GM19397 (cell line): Measurements from ENCODE around the gene SLC17A6.

Experiments
- ATAC-seq: cut with Tn5 transposase; IDR thresholded peaks from one replicate; pipeline ENCODE4 v1.9.1; 2021; ENCODE audit warnings: mild to moderate bottlenecking, moderate library complexity; ENCODE audit not compliant: unreplicated experiment

SLC17A6 gene

GRCh38 chr11:22337596-22338485, at the start of gene SLC17A6:
SLC17A6 (plus strand) TSS chr11:22338381; CDS start chr11:22338534, 153 bp downstream.
- no peak for ATAC-seq

- no peak for ATAC-seq
Measured at GRCh38 chr11:22302368-22302767, 35.8 kb upstream of the SLC17A6 start.

- no peak for ATAC-seq
Measured at GRCh38 chr11:22304337-22304961, 33.7 kb upstream of the SLC17A6 start.

- no peak for ATAC-seq
Measured at GRCh38 chr11:22317656-22318055, 20.5 kb upstream of the SLC17A6 start.

- ATAC-seq, result no peak
Measured at GRCh38 chr11:22331771-22332170, 6.4 kb upstream of the SLC17A6 start.

DNA sequence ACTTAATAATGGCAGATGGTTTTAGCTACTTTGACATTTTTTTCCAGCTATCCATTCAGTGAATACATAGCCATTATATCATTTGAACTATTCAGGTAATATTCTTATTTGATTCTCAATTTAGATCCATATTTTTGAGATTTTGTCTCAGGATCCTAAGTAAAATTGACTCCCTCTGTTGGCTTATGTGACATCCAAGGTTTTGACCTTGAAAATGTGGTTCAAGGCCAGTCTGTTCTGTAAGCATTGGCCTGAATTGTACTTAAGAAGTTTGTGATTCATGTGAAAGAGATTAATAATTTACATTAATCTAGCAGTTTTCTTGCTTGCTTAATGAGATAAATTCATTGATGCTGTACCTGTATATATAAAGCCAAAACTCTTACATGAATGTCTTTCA, 1.6 kb upstream of the SLC17A6 start:
- ATAC-seq, result no peak

GRCh38 chr11:22339611-22340010, 1.4 kb downstream of the SLC17A6 start:
- ATAC-seq, result no peak

GRCh38 chr11:22340235-22340634, 2.1 kb downstream of the SLC17A6 start:
- ATAC-seq, result no peak

DNA sequence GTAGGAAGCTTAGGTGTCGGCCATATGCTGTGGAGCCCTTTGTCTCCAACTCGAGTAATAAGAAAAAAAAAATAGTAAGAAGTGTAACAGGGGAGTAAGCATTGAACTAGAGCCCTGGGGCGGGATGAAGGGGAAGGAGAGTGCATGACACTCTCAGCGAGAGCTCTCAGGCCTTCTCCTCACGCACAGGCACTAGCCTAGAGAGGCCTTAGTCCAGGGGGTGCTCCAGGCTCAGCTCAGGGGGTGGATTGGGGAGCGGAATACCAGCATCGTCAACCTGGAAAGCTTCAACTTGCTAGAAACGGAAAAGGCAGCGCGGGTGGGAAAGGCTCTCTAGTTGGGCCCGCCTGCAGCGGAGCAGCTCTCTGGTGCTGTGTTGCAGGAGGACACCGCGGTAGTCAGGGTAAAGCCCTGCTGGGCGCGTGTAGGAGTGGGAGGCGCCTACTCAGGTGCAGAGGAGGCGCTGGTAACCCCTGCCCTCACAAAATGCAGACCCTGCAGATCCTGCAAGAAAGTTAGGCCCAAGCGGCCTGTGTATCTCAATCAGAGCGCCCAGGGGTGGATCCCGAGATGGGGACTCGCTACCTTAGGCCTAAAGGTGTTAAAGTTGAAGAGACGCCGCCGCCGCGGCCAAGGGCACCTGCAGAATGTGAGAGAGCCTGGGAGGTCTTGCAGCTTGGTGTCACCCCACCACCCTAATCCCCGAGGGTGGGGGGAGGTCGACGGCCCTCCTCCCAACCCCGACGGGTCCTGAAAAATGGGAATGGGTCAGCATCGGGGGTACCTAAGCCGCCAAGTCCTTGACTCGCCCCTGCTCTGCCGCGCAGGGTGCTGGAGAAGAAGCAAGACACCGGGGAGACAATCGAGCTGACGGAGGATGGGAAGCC, 2.8 kb downstream of the SLC17A6 start:
- ATAC-seq, result no peak

- no peak for ATAC-seq
Measured at GRCh38 chr11:22341588-22341931, 3.4 kb downstream of the SLC17A6 start.

DNA sequence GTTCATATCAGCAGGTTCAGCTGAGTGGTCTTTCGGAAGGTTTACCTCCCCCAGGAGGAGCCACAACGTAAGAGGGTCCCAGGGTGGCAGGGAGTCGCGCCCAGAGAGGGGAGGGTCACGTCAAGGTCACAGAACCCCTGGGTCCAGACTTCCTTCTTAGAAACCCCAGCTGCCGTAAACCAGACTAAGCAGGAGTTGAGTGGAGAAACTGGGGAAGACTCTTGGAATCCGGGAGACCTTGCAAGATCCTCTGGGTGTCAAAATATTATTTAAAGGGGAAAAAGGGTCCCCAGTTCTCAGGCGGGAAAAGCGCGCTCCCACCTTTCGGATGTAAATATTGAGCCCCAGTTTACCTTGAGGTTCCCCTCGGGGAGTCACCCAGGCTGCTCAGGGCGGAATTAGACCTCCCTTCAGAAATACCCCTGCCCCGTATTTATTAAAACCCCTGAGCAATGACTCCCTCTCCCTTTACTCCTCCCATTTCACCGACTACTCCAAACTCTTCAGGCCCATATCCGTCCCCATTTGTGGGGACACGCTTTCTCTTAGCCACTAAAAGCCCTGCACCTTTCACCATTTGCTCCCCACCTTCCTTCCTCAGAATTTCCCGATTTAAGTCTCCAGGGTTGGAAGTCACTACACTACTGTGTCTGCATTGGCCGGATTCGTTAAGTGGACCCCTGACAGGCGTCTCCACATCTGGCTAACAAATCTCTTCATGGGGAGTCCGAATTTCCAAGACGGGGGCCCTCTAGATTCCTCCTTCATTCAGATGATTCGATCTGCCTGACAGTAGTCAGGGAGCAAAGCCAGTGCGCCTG, 4.2 kb downstream of the SLC17A6 start:
- no peak for ATAC-seq

DNA sequence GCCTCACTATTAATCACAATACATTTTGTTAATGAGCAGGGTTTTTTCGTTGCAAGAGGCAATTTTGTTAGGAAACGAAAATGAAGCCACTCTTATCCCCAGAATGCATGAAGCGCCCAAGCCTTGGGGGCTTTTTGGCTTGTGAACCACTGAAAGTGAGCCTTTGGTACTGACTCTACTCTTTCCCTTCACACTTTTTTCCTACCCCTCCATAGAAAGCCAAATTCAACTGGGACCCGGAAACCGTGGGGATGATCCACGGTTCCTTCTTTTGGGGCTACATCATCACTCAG, 4.8 kb downstream of the SLC17A6 start:
- ATAC-seq, result no peak

GRCh38 chr11:22343371-22344032, 5.3 kb downstream of the SLC17A6 start:
- ATAC-seq, result no peak

- ATAC-seq, result no peak
Measured at GRCh38 chr11:22344081-22344480, 5.9 kb downstream of the SLC17A6 start.

GRCh38 chr11:22346282-22346681, 8.1 kb downstream of the SLC17A6 start:
- ATAC-seq, result no peak

DNA sequence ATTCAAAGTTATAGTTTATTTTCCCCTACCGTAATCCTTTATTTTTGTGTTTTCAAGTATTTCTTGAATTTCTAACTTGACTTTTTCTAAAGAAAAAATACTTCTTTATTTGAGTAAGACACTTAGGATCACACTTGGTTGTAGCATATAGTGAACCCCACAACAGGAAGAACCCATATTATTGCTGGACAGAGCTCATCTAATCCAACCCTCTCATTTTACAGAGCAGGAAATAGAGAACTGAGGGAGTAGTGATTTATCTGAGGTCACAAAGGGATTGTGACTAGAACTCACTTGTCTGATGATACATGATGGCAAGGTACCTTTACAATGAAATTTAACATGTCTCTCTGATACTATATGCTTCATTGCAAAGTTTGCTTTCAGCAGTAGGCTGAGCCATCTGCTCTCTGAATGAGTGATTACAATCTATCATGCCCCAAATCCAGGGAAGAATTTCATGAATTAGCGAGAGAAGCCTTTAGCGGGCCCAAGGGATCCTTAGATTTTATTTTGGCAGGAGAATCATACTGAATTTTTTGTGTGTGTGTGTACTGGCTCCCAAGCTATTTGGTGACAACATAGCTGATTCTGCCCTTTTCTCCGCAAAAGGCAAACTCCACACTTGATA, 9.8 kb downstream of the SLC17A6 start:
- no peak for ATAC-seq

- ATAC-seq, result no peak
Measured at GRCh38 chr11:22349491-22349890, 11.3 kb downstream of the SLC17A6 start.

DNA sequence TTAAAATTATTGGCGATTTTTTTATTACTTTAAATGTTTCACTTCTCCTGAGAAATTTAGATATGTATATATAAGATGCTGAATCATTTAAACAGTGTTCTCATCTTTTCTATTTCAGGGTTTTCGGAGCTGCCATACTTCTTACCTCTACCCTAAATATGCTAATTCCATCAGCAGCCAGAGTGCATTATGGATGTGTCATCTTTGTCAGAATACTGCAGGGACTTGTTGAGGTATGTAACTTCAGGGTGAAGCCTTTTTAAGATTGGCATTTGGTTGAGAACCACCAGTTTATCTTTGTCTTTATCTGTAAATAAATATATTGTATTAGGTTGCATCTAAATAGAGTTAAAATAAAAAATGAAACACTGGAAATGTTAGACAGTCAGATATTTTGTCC, 21.1 kb downstream of the SLC17A6 start:
- ATAC-seq, result no peak

DNA sequence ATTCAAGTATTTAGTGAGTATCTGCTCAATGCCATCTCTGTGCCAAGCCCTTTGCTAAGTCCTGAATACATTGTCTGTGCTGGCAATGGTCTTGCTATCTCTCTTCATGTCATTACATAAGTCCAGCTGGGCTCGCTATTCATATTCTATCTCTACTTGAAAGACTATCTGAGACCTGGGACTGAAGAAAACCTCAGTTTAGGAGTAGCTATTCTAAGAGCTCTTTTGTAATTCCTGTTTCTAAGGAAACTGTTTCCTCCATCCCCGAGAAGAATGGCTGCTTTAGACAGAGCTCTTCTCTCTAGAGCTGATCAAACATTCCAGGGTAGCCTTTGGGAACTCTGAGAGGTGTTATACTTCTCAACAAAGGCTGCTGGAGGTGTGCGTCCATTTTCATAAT, 33.0 kb downstream of the SLC17A6 start:
- ATAC-seq, result no peak

GRCh38 chr11:22387126-22387525, 48.9 kb downstream of the SLC17A6 start:
- no peak for ATAC-seq
